Liver (tissue), 9 donors: ENCODE results near the gene KCNQ5. TPM values are rescaled to one million over a fixed set of nuclear protein-coding genes. Genes with fewer than 3 reads are reported as not detected.

Source experiments
- DNase-seq: peaks from one replicate; pipeline ENCODE4 v3.0.0-alpha.2; 2017; ENCODE audit warnings: low spot score
- H3K27ac ChIP-seq, 2 donors: one replicate each; pipeline ENCODE4 v1.7.0; 2013; ENCODE audit warnings: inconsistent platforms in 2 of 2, low read length in 2 of 2, control low read depth in 1 of 2, low read depth in 1 of 2, mild to moderate bottlenecking in 1 of 2
- H3K27me3 ChIP-seq, 4 donors: one replicate each; pipeline versions ENCODE4 v1.6.1 to v1.7.0; 2013; ENCODE audit warnings: low read length in 3 of 4, inconsistent platforms in 1 of 4, mild to moderate bottlenecking in 1 of 4, moderate library complexity in 1 of 4; ENCODE audit not compliant: control insufficient read depth in 4 of 4, insufficient read depth in 4 of 4
- H3K36me3 ChIP-seq, 4 donors: one replicate each; pipeline versions ENCODE4 v1.6.1 to v1.7.0; 2013; ENCODE audit warnings: low read length in 3 of 4, mild to moderate bottlenecking in 3 of 4, low read depth in 1 of 4, moderate library complexity in 1 of 4; ENCODE audit not compliant: control insufficient read depth in 4 of 4, insufficient read depth in 3 of 4
- H3K4me1 ChIP-seq, 4 donors: one replicate each; pipeline versions ENCODE4 v1.6.1 to v1.7.0; 2013; ENCODE audit warnings: low read length in 3 of 4, mild to moderate bottlenecking in 3 of 4, moderate library complexity in 1 of 4; ENCODE audit not compliant: control insufficient read depth in 4 of 4, insufficient read depth in 4 of 4
- H3K4me3 ChIP-seq, 3 donors: one replicate each; pipeline versions ENCODE4 v1.6.1 to v1.7.0; 2013; ENCODE audit warnings: low read length in 3 of 3, control low read depth in 1 of 3, low read depth in 1 of 3, mild to moderate bottlenecking in 1 of 3
- H3K9ac ChIP-seq, 2 donors: one replicate each; pipeline ENCODE4 v1.7.0; 2013; ENCODE audit warnings: low read length in 2 of 2, mild to moderate bottlenecking in 2 of 2, moderate library complexity in 2 of 2, control low read depth in 1 of 2, low read depth in 1 of 2
- H3K9me3 ChIP-seq, 4 donors: one replicate each; pipeline versions ENCODE4 v1.6.1 to v1.7.0; 2013; ENCODE audit warnings: low read length in 3 of 4; ENCODE audit not compliant: control insufficient read depth in 4 of 4
- ATF3 ChIP-seq: IDR thresholded peaks from 2 replicates; pipeline ENCODE4 v1.6.1; 2016; ENCODE audit warnings: antibody characterized with exemption
- CTCF ChIP-seq: fragments of 150-350 bp; IDR thresholded peaks from 2 replicates; pipeline ENCODE4 v1.5.1; 2017; ENCODE audit warnings: improper control_type of control experiment, low read depth, low read length; ENCODE audit not compliant: missing input control
- EGR1 ChIP-seq, 2 donors: IDR thresholded peaks; 2 replicates each; pipeline ENCODE4 v1.6.1; 2016 to 2018; ENCODE audit warnings: antibody characterized with exemption in 2 of 2, low read depth in 2 of 2
- FOXA1 ChIP-seq: IDR thresholded peaks from 2 replicates; pipeline ENCODE4 v1.6.1; 2016; ENCODE audit warnings: antibody characterized with exemption
- FOXA2 ChIP-seq: IDR thresholded peaks from 2 replicates; pipeline ENCODE4 v1.6.1; 2016; ENCODE audit warnings: antibody characterized with exemption
- GABPA ChIP-seq, 2 donors: IDR thresholded peaks in 1 of 2; conservative IDR thresholded peaks in 1 of 2; 2 replicates each; pipeline ENCODE4 v1.6.1; 2016; ENCODE audit warnings: antibody characterized with exemption in 2 of 2, mild to moderate bottlenecking in 1 of 2, moderate library complexity in 1 of 2
- HNF4A ChIP-seq, 2 donors: conservative IDR thresholded peaks; 2 replicates each; pipeline ENCODE4 v1.6.1; 2016; ENCODE audit warnings: antibody characterized with exemption in 2 of 2, mild to moderate bottlenecking in 2 of 2
- HNF4G ChIP-seq: IDR thresholded peaks from 2 replicates; pipeline ENCODE4 v1.6.1; 2016; ENCODE audit warnings: antibody characterized with exemption
- JUND ChIP-seq, 2 donors: IDR thresholded peaks; 2 replicates each; pipeline ENCODE4 v1.6.1; 2016; ENCODE audit warnings: antibody characterized with exemption in 2 of 2
- NR2F2 ChIP-seq: IDR thresholded peaks from 2 replicates; pipeline ENCODE4 v1.6.1; 2016; ENCODE audit warnings: antibody characterized with exemption
- RAD21 ChIP-seq, 2 donors: IDR thresholded peaks; 2 replicates each; pipeline ENCODE4 v1.6.1; 2016; ENCODE audit warnings: antibody characterized with exemption in 2 of 2, mild to moderate bottlenecking in 2 of 2
- RXRA ChIP-seq, 2 donors: IDR thresholded peaks; 2 replicates each; pipeline ENCODE4 v1.6.1; 2017 to 2018; ENCODE audit warnings: antibody characterized with exemption in 2 of 2, mild to moderate bottlenecking in 1 of 2
- SP1 ChIP-seq: IDR thresholded peaks from 2 replicates; pipeline ENCODE4 v1.6.1; 2018; ENCODE audit warnings: antibody characterized with exemption, mild to moderate bottlenecking
- TAF1 ChIP-seq: conservative IDR thresholded peaks from 2 replicates; pipeline ENCODE4 v1.6.1; 2016; ENCODE audit warnings: antibody characterized with exemption, mild to moderate bottlenecking
- YY1 ChIP-seq: IDR thresholded peaks from 2 replicates; pipeline ENCODE4 v1.6.1; 2016; ENCODE audit warnings: antibody characterized with exemption, mild to moderate bottlenecking
- ZBTB33 ChIP-seq: IDR thresholded peaks from 2 replicates; pipeline ENCODE4 v1.6.1; 2016; ENCODE audit warnings: antibody characterized with exemption
- WGBS: extraction: QIAGEN DNeasy Blood & Tissue Kit; methylation state at CpG from one replicate; pipeline ENCODE4 v1.1.7; 2013; 5-methylcytosine and 5-hydroxymethylcytosine counted together
- polyA plus RNA-seq, 2 donors: library from polyadenylated mRNA; stranded (reverse) in 1 of 2; unstranded in 1 of 2; fragments of 200-250 nt in 1 of 2; fragments of >200 nt in 1 of 2; fragmentation: Nextera tagmentation in 1 of 2; extraction: Ambion mirVana in 1 of 2; gene quantifications; one replicate each; pipeline versions ENCODE4 v1.2.1 to v1.2.3, GENCODE V29; 2013 to 2015
- total RNA-seq, 2 donors: library from RNA; depleted of rRNA; stranded (reverse); fragments of >200 nt; gene quantifications; one replicate each; pipeline ENCODE4 v1.2.3, GENCODE V29; 2014
- TF ChIP-seq, protein P1 (sequence below): IDR thresholded peaks from 2 replicates; pipeline ENCODE4 v1.6.1; 2016; ENCODE audit warnings: antibody characterized with exemption
- TF ChIP-seq, protein P2 (sequence below): IDR thresholded peaks from 2 replicates; pipeline ENCODE4 v1.6.1; 2016; ENCODE audit warnings: antibody characterized with exemption, mild to moderate bottlenecking
- donor health status: healthy.
- donor health status: healthy.
- donor health status: healthy.
- donor health status: healthy.
- donor health status: healthy.

KCNQ5 gene
- total and polyA plus RNA-seq, 4 donors: 0.02 to 1.1 (median 0.15) TPM

DNA sequence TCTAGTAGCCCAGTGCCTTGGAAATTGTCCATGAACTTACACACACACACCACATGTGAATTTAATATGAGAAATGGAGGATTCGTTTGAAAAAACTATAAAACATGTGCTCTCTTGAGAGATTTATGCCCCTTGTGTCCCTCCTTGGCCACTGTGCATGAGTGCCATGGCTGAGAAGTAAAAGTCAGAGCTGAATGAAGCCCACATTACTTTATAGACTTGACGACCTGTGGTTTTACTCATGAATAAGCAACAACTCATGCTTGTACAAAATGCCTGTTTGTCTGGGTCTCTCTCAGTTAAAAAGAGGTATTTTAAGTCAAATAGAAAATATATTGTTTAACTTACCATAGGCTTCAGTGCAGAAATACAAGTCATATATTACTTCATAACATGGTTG lies 102.7 kb downstream of the KCNQ5 start:
- H3K4me1 ChIP-seq: no peaks in the 10 kb centered on the region
- TF ChIP-seq CTCF (no peak), FOXA2 (no peak), SP1 (no peak), ATF3 (no peak), YY1 (no peak), TAF1 (no peak), EGR1 (IDR thresholded peaks at IDR 0.05; ENCODE audit: low read depth in 2 of 2) (no peak), NR2F2 (no peak), RAD21 (IDR thresholded peaks at IDR 0.05) (no peak), RXRA (IDR thresholded peaks at IDR 0.05) (no peak), JUND (IDR thresholded peaks at IDR 0.05) (no peak), HNF4A (conservative IDR thresholded peaks at IDR 0.05) (no peak), ZBTB33 (no peak), FOXA1 (no peak), HNF4G (no peak), GABPA (IDR thresholded peaks at IDR 0.05 in 1 of 2, conservative IDR thresholded peaks at IDR 0.05 in 1 of 2) (no peak)
- TF ChIP-seq, protein P1, sequence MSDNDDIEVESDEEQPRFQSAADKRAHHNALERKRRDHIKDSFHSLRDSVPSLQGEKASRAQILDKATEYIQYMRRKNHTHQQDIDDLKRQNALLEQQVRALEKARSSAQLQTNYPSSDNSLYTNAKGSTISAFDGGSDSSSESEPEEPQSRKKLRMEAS: no peak
- TF ChIP-seq, protein P2, sequence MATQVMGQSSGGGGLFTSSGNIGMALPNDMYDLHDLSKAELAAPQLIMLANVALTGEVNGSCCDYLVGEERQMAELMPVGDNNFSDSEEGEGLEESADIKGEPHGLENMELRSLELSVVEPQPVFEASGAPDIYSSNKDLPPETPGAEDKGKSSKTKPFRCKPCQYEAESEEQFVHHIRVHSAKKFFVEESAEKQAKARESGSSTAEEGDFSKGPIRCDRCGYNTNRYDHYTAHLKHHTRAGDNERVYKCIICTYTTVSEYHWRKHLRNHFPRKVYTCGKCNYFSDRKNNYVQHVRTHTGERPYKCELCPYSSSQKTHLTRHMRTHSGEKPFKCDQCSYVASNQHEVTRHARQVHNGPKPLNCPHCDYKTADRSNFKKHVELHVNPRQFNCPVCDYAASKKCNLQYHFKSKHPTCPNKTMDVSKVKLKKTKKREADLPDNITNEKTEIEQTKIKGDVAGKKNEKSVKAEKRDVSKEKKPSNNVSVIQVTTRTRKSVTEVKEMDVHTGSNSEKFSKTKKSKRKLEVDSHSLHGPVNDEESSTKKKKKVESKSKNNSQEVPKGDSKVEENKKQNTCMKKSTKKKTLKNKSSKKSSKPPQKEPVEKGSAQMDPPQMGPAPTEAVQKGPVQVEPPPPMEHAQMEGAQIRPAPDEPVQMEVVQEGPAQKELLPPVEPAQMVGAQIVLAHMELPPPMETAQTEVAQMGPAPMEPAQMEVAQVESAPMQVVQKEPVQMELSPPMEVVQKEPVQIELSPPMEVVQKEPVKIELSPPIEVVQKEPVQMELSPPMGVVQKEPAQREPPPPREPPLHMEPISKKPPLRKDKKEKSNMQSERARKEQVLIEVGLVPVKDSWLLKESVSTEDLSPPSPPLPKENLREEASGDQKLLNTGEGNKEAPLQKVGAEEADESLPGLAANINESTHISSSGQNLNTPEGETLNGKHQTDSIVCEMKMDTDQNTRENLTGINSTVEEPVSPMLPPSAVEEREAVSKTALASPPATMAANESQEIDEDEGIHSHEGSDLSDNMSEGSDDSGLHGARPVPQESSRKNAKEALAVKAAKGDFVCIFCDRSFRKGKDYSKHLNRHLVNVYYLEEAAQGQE: no peak
- H3K9me3 ChIP-seq: peaks cover 0 to 4% (median 0%) of the 10 kb centered on the region in 4 donors
- no peak overlapping the region for H3K27ac ChIP-seq
- no peak for DNase-seq
- H3K36me3 ChIP-seq: no peaks in the 10 kb centered on the region
- WGBS: 21% methylated on average over 2 of the region's 2 CpGs
- H3K4me3 ChIP-seq: no peak overlapping the region
- H3K27me3 ChIP-seq: no peaks in the 10 kb centered on the region
- no peak overlapping the region for H3K9ac ChIP-seq
